H9 (cell line): ENCODE results near the gene SDR42E1. TPM values are rescaled to one million over a fixed set of nuclear protein-coding genes. Genes with fewer than 3 reads are reported as not detected.

Source experiments
- DNase-seq: peaks from one replicate; pipeline ENCODE4 v3.0.0-alpha.2; 2017
- H2AFZ ChIP-seq: one replicate; pipeline ENCODE4 v1.6.1; 2013; ENCODE audit warnings: mild to moderate bottlenecking, low read length, control low read depth, moderate library complexity
- H2AK5ac ChIP-seq: 2 replicates; pipeline ENCODE4 v1.6.1; 2013; ENCODE audit warnings: low read length, control low read depth, mixed read lengths; ENCODE audit not compliant: insufficient read length
- H2BK120ac ChIP-seq: one replicate; pipeline ENCODE4 v1.6.1; 2013; ENCODE audit warnings: low read depth, mild to moderate bottlenecking, low read length, control low read depth, inconsistent platforms; ENCODE audit not compliant: poor library complexity, severe bottlenecking
- H2BK12ac ChIP-seq: 2 replicates; pipeline ENCODE4 v1.6.1; 2013; ENCODE audit warnings: low read length, control low read depth, mixed read lengths, low read depth; ENCODE audit not compliant: insufficient read length
- H2BK15ac ChIP-seq: 2 replicates; pipeline ENCODE4 v1.6.1; 2013; ENCODE audit warnings: low read depth, low read length, control low read depth
- H2BK20ac ChIP-seq: one replicate; pipeline ENCODE4 v1.6.1; 2013; ENCODE audit warnings: low read depth, mild to moderate bottlenecking, low read length, control low read depth, inconsistent platforms; ENCODE audit not compliant: poor library complexity, severe bottlenecking
- H2BK5ac ChIP-seq: 2 replicates; pipeline ENCODE4 v1.6.1; 2013; ENCODE audit warnings: low read length, control low read depth, mixed read lengths; ENCODE audit not compliant: insufficient read length
- H3K14ac ChIP-seq: 2 replicates; pipeline ENCODE4 v1.6.1; 2013; ENCODE audit warnings: low read length, control low read depth; ENCODE audit not compliant: insufficient read depth
- H3K18ac ChIP-seq: 2 replicates; pipeline ENCODE4 v1.6.1; 2013; ENCODE audit warnings: low read depth, mild to moderate bottlenecking, mixed read lengths, low read length, control low read depth; ENCODE audit not compliant: insufficient read length
- H3K23ac ChIP-seq: 2 replicates; pipeline ENCODE4 v1.6.1; 2013; ENCODE audit warnings: low read length, control low read depth, mixed read lengths, low read depth; ENCODE audit not compliant: insufficient read length
- H3K23me2 ChIP-seq: 2 replicates; pipeline ENCODE4 v1.6.1; 2013; ENCODE audit warnings: low read depth, mild to moderate bottlenecking, mixed read lengths, low read length, control low read depth; ENCODE audit not compliant: insufficient read length, poor library complexity, severe bottlenecking
- H3K27ac ChIP-seq: 2 replicates; pipeline ENCODE4 v1.5.1; 2013; ENCODE audit warnings: low read length, control low read depth, mixed read lengths, low read depth; ENCODE audit not compliant: insufficient read length
- H3K27me3 ChIP-seq: 2 replicates; pipeline ENCODE4 v1.6.1; 2013; ENCODE audit warnings: low read length, control low read depth, inconsistent platforms; ENCODE audit not compliant: insufficient read depth
- H3K4ac ChIP-seq: 2 replicates; pipeline ENCODE4 v1.6.1; 2013; ENCODE audit warnings: low read depth, mild to moderate bottlenecking, control low read depth, inconsistent platforms, low read length, moderate library complexity
- H3K4me1 ChIP-seq: 2 replicates; pipeline ENCODE4 v1.6.1; 2013; ENCODE audit warnings: low read length, control low read depth, inconsistent platforms; ENCODE audit not compliant: insufficient read depth
- H3K4me2 ChIP-seq: 2 replicates; pipeline ENCODE4 v1.6.1; 2013; ENCODE audit warnings: low read length, control low read depth, mixed read lengths; ENCODE audit not compliant: insufficient read length, insufficient read depth
- H3K56ac ChIP-seq: 2 replicates; pipeline ENCODE4 v1.6.1; 2013; ENCODE audit warnings: low read depth, mild to moderate bottlenecking, mixed read lengths, low read length, control low read depth; ENCODE audit not compliant: insufficient read length
- H3K79me1 ChIP-seq: 2 replicates; pipeline ENCODE4 v1.6.1; 2013; ENCODE audit warnings: low read depth, mild to moderate bottlenecking, moderate library complexity, low read length, control low read depth, inconsistent platforms; ENCODE audit not compliant: insufficient read depth, poor library complexity, severe bottlenecking
- H3K79me2 ChIP-seq: 2 replicates; pipeline ENCODE4 v1.6.1; 2013; ENCODE audit warnings: low read length, control low read depth, inconsistent platforms; ENCODE audit not compliant: insufficient read depth
- H3K9ac ChIP-seq: 2 replicates; pipeline ENCODE4 v1.6.1; 2013; ENCODE audit warnings: low read length, control low read depth, mixed read lengths; ENCODE audit not compliant: insufficient read length; ENCODE audit errors: extremely low read depth
- H3K9me3 ChIP-seq: one replicate; pipeline ENCODE4 v1.6.1; 2013; ENCODE audit warnings: low read depth, low read length, inconsistent platforms; ENCODE audit not compliant: control insufficient read depth
- H3T11ph ChIP-seq: one replicate; pipeline ENCODE4 v1.6.1; 2013; ENCODE audit warnings: mild to moderate bottlenecking, low read length, control low read depth, inconsistent platforms
- H4K20me1 ChIP-seq: one replicate; pipeline ENCODE4 v1.6.1; 2013; ENCODE audit not compliant: control insufficient read depth, insufficient read length, insufficient read depth
- H4K5ac ChIP-seq: 2 replicates; pipeline ENCODE4 v1.6.1; 2013; ENCODE audit warnings: low read depth, mild to moderate bottlenecking, mixed read lengths, low read length, control low read depth; ENCODE audit not compliant: insufficient read length
- H4K8ac ChIP-seq: replicated peaks from 2 replicates; pipeline ENCODE4 v1.6.1; 2013; ENCODE audit warnings: low read length, control low read depth, mixed read lengths, low read depth; ENCODE audit not compliant: insufficient read length
- H4K91ac ChIP-seq: 2 replicates; pipeline ENCODE4 v1.6.1; 2013; ENCODE audit warnings: low read depth, mild to moderate bottlenecking, moderate library complexity, mixed read lengths, low read length, control low read depth; ENCODE audit not compliant: insufficient read length
- H3K27ac Mint-ChIP-seq, 3 experiments: 2 replicates in 2 of 3; 3 replicates in 1 of 3; pipeline ENCODE4 v1.8.0; 2020 to 2021; ENCODE audit warnings: mixed read lengths in 3 of 3, mild to moderate bottlenecking in 1 of 3, moderate library complexity in 1 of 3
- H3K27me3 Mint-ChIP-seq: 2 replicates; pipeline ENCODE4 v1.8.0; 2021; ENCODE audit warnings: low read depth, mild to moderate bottlenecking, moderate library complexity, mixed read lengths
- H3K36me3 Mint-ChIP-seq, 3 experiments: 2 replicates in 2 of 3; 3 replicates in 1 of 3; pipeline ENCODE4 v1.8.0; 2020 to 2021; ENCODE audit warnings: low read depth in 3 of 3, mixed read lengths in 3 of 3; ENCODE audit not compliant: insufficient read depth in 1 of 3
- H3K4me1 Mint-ChIP-seq, 2 experiments: 2 replicates each; pipeline ENCODE4 v1.8.0; 2020; ENCODE audit warnings: mixed read lengths in 2 of 2
- H3K4me3 Mint-ChIP-seq, 2 experiments: 2 replicates in 1 of 2; 3 replicates in 1 of 2; pipeline ENCODE4 v1.8.0; 2020 to 2021; ENCODE audit warnings: mild to moderate bottlenecking in 2 of 2, mixed read lengths in 2 of 2, moderate library complexity in 1 of 2
- H3K9me3 Mint-ChIP-seq, 2 experiments: 2 replicates in 1 of 2; 3 replicates in 1 of 2; pipeline ENCODE4 v1.8.0; 2020; ENCODE audit warnings: mild to moderate bottlenecking in 2 of 2, mixed read lengths in 2 of 2, moderate library complexity in 1 of 2
- WGBS: extraction: QIAGEN DNeasy Blood & Tissue Kit; methylation state at CpG from one replicate; pipeline ENCODE4 v1.1.7; 2013; ENCODE audit warnings: missing lambda C conversion rate, low lambda C conversion rate, mixed read lengths; ENCODE audit not compliant: insufficient read length; ENCODE audit errors: extremely low coverage; 5-methylcytosine and 5-hydroxymethylcytosine counted together
- total RNA-seq: library from RNA; stranded (reverse); gene quantifications from 2 replicates; pipeline ENCODE4 v1.2.1, GENCODE V29; 2021
- TF ChIP-seq, protein P1 (sequence below): fragments of 200-600 bp; sonication (generic); conservative IDR thresholded peaks from 3 replicates; pipeline ENCODE4 v1.8.0; 2021; ENCODE audit warnings: antibody characterized with exemption, mild to moderate bottlenecking

Gene SDR42E1
- total RNA-seq, 1 experiment from 2014 or later = not detected

- DNase-seq = no peak
Observed at GRCh38 chr16:82033006-82033405, 21.7 kb upstream of the SDR42E1 start.

More at GRCh38 chr16:82033006-82033405, 21.7 kb upstream of the SDR42E1 start:
- Histone ChIP-seq H3T11ph (no peak overlapping the region), H2BK12ac (no peak overlapping the region), H3K9me3 (no peaks in the 10 kb centered on the region), H4K91ac (no peak overlapping the region), H3K56ac (no peak overlapping the region), H2BK15ac (no peak overlapping the region), H3K79me1 (no peaks in the 10 kb centered on the region), H4K8ac (no peak overlapping the region), H2BK20ac (no peak overlapping the region), H3K9ac (no peak overlapping the region), H2AK5ac (no peak overlapping the region), H3K23me2 (no peaks in the 10 kb centered on the region), H3K79me2 (no peaks in the 10 kb centered on the region), H3K27me3 (no peaks in the 10 kb centered on the region), H3K27ac (no peak overlapping the region), H3K23ac (no peak overlapping the region), H4K5ac (no peak overlapping the region), H3K4ac (no peak overlapping the region), H3K14ac (no peak overlapping the region), H2BK120ac (no peak overlapping the region), H3K4me2 (no peak overlapping the region), H3K4me1 (no peaks in the 10 kb centered on the region; the same call in 1 of the 2 replicates), H2AFZ (no peak overlapping the region), H4K20me1 (no peaks in the 10 kb centered on the region), H2BK5ac (no peak overlapping the region), H3K18ac (peak overlapping the region; percentile 28)
- peaks cover 4% of the 10 kb centered on the region; the same call in 1 of the 2 replicates for H3K27me3 Mint-ChIP-seq
- TF ChIP-seq, protein P1, sequence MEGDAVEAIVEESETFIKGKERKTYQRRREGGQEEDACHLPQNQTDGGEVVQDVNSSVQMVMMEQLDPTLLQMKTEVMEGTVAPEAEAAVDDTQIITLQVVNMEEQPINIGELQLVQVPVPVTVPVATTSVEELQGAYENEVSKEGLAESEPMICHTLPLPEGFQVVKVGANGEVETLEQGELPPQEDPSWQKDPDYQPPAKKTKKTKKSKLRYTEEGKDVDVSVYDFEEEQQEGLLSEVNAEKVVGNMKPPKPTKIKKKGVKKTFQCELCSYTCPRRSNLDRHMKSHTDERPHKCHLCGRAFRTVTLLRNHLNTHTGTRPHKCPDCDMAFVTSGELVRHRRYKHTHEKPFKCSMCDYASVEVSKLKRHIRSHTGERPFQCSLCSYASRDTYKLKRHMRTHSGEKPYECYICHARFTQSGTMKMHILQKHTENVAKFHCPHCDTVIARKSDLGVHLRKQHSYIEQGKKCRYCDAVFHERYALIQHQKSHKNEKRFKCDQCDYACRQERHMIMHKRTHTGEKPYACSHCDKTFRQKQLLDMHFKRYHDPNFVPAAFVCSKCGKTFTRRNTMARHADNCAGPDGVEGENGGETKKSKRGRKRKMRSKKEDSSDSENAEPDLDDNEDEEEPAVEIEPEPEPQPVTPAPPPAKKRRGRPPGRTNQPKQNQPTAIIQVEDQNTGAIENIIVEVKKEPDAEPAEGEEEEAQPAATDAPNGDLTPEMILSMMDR = no peak
- no peaks in the 10 kb centered on the region for H3K36me3 Mint-ChIP-seq
- no peak overlapping the region for H3K27ac Mint-ChIP-seq
- no peaks in the 10 kb centered on the region for H3K9me3 Mint-ChIP-seq
- no CpG with 5 or more reads among the region's 6 CpGs for WGBS
- no peak overlapping the region for H3K4me3 Mint-ChIP-seq
- H3K4me1 Mint-ChIP-seq = peaks cover 0 to 6% of the 10 kb centered on the region in 2 experiments; a peak in 2 of 4 replicates
